NCI-H2107 treated with DMSO at 0.1 percent for 48 hours (cell line): ENCODE results near the gene ZNF664.

Source experiments
- DNase-seq: peaks from one replicate; lab custom pipeline; 2025; ENCODE audit not compliant: unreplicated experiment; lab: John Stamatoyannopoulos, UW

The ZNF664 gene

GRCh38 chr12:124049451-124050094 is 76.6 kb downstream of the ZNF664 start:
- no peak for DNase-seq

- DNase-seq = peak; percentile 57
Measured at GRCh38 chr12:124053851-124054250, 80.8 kb downstream of the ZNF664 start.

- DNase-seq = no peak
Measured at GRCh38 chr12:124055066-124055465, 82.1 kb downstream of the ZNF664 start.

- DNase-seq = no peak
Measured at GRCh38 chr12:124057691-124058090, 84.7 kb downstream of the ZNF664 start.

- no peak for DNase-seq
Measured at GRCh38 chr12:124059752-124060151, 86.7 kb downstream of the ZNF664 start.
